CD4-positive, alpha-beta T cell treated with Interferon gamma for 1 hour (primary cell): ENCODE results near the gene RSPO1.
"Not testable (repeated sequence)": the region's sequence is repeated elsewhere in the genome, so short reads cannot be mapped to it uniquely, and the experiment has no call there.

Experiments used
- DNase-seq: peaks from one replicate; pipeline ENCODE4 v3.0.0-alpha.2; 2020

RSPO1 gene, protein sequence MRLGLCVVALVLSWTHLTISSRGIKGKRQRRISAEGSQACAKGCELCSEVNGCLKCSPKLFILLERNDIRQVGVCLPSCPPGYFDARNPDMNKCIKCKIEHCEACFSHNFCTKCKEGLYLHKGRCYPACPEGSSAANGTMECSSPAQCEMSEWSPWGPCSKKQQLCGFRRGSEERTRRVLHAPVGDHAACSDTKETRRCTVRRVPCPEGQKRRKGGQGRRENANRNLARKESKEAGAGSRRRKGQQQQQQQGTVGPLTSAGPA

DNA sequence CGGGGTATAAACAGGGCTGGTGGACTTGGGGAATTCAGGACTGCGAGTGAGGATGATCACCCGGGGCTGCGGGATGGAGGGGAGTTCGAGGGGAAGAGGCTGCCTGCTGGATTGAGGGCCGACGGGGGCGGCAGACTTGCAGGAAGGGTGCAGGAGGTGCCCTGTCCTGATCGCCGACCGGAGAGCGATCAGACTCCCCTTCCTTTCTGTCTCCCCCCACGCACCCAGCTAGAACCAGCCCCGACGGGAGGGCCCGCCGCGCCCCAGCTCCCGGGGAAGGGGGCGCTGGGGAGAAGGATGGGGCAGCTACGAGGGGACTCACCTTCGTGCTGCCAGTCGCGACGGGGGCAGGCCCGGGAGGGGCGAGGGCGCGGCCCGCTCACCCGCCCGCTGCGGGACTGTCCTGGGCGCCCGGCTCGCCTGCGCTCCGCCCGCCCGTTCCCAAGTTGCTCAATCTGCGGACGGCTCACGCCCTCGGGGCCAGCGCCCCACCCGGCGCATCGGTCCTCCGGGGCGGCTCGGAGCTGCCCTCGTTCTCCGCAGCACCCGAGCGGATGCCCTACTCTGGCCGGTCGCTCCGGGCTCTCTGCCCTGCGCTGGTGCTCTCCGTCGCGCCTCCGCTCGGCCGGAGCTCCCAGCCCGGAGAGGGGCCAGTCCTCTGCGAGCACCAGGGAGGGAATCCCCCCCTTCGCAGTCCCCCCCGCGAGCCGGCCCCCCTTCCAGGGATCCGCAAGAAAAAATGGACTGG lies at the start of gene RSPO1:
Gene RSPO1, minus strand, starts transcription at position 649 of the 748 bp plus-strand sequence. CDS start 5,231 bp downstream, outside the sequence.
- no peak for DNase-seq

DNA sequence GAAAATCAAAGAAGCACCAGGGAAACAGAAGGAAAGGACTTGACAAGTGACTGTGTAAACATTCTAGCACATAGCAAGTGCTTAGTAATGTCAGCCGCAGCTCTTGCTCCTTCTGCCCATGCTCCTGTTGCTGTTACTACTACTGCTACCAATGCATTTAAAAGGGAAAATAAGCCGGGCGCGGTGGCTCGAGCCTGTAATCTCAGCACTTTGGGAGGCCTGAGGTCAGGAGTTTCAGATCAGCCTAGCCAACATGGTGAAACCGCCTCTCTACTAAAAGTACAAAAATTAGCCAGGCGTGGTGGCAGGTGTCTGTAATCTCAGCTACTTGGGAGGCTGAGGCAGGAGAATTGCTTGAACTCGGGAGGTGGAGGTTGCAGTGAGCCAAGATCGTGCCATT lies 49.5 kb upstream of the RSPO1 start:
- not testable (repeated sequence) for DNase-seq

DNA sequence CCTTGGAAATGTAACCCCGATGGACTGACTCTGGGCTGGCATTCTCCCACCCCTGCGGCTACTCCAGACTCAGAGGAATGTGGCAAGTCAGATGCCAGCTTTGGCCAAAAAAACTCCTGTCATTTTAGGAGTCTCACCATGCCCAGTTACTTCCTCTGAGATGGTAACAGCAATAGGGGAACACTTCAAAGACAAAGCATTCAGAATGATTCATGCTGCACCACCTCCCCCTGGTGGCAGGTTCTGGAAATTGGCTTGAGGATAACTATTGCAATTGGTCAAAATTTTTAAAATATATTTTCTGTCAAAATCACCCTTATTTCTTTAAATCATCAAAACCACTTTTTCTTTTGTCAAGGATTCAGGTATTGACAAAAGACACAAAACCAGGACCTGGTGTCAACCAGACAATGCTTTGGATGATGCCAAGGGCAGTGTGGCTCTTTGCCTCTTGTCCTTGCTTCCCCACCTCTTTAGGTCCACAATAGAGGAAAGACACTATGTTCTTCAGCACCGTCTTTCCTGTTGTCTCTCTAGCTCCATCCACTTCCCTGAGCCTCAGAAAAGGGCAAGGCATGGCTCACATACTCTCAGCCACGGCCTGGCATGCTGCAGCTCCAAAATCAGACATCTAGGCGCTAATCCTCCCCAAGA lies 47.8 kb upstream of the RSPO1 start:
- peak; percentile 63 for DNase-seq

DNA sequence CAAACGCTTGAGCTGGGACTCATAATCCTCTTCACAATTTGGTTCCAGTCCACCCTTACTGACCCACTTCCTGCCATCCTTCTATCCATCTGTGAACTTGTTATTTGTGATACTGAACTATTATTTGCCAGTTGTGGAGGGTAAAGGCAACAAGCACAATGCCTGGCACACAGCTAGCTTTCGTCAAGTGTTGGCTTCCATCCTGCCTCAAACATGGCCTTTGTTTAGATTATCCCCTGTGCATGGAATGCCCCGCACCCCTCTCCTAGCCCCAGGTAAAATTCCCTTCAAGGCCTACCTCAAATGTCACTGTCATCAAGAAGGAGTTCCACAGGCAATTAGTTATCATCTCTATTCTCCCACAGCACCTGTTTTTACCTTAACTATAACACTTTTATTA lies 46.2 kb upstream of the RSPO1 start:
- no peak for DNase-seq

DNA sequence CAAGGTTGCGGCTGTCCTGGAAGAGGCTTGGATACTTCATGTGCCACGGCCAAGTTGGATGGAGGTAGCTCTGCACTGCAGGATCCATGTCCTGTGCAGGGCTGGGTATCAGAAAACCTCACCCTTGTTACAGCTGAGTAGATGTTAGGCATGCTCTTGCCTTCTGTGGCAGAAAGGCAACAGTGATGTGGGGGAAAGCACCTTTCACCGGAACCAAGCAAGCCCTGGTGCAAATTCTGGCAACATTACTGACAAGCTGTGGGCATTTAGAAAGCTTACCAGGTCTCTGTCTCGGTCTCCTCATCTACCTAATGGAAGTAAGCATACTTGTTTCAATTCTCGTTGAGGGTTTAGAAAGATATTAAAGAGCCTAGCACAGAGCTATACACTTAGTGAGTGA lies 43.1 kb upstream of the RSPO1 start:
- DNase-seq = no peak

DNA sequence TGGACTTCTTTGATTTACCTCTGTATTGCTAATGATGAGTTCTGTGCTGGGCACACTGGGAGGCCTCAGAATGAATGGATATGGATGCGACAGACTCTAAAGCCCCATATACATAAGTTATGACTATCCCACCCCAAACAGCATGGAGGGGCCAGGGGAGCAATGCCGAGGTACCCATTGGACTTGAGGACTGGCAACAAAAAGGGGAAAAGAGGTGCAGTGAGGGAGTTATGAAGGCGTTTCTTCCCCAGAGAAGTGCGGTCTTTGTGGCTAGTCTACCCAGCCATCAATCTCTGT lies 42.4 kb upstream of the RSPO1 start:
- no peak for DNase-seq

DNA sequence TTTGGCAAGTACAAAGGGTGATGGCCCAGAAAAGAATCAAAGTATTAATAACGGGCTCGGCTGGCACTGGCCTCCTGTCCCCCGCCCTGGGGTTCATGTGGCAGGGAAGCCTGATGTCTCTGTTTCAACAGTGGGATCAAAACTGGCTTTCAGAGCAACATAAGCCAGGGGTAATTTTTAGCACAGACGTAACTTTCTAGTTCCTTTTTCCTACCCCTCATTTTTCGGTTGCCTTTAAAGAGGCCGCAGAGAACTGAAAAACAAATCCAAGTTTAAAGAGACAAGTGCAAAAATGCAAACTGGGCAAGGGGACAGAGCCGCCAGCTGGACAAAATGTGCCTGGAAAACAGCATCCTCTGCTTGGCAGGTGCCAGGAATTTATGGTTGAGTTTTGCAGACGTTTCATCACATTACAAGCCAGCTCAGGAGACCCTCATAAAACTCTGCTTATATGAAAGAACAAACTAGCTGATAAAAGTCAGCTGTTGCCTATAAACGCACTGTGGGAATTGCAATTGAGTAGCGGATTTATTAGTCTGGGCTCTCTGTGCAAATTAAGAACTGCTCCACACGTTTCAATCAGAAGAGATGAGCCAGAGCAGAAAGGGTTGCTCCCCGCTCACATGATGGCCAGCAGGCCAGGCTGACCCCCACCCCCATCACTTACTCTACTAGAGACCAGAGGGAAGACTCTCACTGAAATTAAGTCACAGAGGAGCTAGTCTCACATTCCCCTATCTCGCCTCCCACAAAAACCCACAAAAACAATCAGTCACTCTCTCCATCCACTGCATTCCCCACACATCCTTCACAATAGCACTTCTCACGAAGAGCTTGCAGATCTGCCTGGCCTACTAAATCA lies 41.8 kb upstream of the RSPO1 start:
- no peak for DNase-seq

DNA sequence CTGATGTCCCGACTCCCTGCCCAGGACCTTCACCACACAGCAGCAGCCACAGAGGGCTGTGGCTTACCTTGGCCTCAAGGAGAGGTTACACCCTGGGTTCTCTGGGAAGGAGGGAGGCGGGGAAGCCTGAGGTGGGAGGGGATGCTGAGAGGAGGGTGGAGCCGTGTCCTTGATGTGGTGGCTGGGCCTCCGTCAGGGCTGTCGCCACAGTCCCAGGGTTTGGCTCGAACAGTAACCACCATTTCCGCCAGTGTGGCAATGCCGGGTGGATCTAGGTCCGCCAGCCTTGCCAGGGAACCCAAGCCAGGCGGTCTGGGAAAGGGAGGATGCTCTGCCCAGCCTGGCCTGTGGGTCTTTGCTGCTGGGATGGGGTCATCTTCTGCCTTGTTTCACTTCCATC lies 39.2 kb upstream of the RSPO1 start:
- peak; percentile 37 for DNase-seq

DNA sequence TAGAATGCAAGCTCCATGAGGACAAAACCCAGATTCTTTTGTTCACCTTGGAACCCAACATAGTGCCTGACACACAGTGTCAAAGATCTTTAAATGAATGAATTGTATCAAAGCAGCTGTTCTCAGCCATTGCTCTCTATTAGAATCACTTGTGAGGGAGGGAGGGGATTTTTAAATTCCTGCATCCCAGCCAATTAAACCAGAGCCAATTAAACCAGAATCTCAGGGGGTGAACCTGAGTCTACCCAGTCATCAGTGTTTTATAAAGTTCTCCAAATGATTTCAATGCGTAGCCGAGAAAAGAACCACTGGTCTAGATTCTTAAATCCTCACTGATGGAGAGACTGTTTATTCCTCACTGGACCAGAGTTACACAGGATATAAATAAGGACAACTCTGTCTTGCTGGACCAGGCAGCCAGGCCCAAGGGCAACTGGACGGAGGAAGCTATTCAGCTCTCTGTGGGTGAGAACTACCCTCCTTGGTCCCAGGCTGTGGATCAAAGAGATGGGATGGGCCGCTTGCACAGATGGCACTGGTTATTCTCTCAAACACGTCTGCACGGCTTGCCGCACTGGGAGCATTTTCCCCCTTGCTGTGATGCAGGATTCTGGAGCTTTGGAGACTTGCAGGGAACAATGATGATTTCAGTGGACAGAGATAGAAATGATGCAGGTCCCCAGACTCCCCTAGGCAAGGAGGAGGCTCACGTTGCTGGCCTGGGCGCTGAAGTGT lies 37.6 kb upstream of the RSPO1 start:
- no peak for DNase-seq

DNA sequence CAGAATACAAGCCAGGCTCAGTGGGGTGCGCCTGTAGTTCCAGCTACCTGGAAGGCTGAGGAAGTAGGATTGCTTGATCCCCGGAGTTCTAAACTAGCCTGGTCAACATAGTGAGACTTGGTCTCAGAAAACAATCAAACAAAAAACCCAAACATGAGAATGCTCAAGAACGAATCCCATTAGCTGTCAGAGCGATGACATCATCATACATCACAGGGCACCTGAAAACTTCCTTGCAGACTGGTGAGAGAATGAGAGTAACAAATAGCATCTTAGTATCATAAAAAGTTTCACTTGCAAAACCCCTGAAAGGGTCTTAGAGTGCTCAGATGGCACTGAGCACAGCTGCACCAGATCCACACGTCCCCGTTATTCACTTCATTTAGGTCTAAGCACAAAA lies 36.6 kb upstream of the RSPO1 start:
- no peak for DNase-seq

DNA sequence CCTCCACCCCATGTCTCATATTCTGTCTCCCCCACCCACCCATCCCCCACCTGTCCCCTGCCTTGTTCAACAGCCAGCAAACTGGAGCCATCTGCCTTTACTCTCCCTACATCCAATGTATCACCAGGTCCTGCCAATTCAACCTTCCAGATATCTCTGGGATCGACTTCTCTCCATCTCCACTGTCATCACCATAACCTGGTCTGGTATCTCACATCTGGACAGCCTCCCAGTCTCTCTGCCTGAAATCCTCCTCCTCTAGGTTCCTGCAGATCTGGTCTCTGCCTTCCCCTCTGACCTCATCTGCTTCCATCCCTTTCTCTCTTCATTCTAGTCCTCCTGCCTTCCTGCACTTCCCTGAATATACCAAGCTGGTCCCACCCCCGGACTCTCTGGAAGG lies 35.4 kb upstream of the RSPO1 start:
- no peak for DNase-seq

DNA sequence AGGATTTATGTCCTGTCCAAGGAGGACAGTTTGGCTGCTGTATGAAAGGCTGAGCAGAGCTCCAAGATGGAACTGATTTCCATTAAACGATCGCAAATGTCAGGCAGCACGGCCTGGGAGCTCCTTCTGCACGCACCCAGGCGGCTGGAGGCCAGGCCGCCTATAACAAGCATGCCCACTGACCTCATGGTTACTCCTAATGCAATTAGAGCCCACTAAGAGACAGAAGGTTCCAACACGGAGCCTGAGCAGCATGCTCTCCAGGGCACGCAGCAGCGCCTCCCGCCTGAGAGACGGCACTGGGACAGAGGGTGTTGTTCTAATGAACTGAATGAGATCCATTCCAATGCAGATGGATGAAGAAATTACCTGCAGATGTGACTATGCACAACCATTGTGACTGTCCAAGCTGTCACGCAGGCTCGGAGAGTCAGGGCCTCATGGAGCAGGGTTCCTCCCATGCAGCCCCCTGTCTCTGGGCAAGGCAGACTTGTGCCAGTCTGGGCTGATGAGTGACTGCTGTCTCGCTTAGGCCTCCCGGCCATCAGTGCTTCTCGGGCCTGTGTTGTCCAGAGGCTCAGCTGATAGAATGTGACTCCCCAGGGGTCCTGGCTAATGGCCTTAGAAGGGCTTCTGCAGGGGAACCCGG lies 32.5 kb upstream of the RSPO1 start:
- DNase-seq = no peak

DNA sequence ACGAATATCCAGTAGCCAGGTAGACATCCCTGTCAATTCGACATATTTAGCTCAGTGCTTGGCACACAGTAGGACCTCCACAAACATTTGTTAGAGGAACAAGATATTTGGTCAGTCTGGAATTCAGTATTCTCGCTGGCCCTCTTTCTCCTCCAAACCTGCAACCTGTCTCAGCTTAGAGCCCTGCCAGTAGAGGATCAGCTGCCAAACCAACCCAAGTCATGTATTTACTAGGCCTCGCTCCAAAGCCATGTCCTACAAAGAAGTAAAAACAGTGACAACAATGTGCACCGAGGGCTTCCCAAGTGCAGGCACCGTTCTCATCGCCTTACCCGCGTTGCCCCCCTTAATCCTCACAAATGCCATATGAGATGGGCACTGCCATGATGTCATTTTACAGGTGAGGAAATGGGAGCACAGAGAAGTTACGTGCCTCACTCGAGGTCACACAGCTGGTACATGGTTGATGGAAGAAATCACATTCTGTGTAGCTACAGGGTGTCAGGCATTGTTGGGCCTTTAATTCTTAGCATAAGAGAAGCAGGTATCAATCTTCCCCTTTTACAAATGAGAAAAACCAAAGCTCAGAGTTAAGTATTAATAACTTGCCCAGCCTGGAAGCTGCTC lies 31.7 kb upstream of the RSPO1 start:
- no peak for DNase-seq

DNA sequence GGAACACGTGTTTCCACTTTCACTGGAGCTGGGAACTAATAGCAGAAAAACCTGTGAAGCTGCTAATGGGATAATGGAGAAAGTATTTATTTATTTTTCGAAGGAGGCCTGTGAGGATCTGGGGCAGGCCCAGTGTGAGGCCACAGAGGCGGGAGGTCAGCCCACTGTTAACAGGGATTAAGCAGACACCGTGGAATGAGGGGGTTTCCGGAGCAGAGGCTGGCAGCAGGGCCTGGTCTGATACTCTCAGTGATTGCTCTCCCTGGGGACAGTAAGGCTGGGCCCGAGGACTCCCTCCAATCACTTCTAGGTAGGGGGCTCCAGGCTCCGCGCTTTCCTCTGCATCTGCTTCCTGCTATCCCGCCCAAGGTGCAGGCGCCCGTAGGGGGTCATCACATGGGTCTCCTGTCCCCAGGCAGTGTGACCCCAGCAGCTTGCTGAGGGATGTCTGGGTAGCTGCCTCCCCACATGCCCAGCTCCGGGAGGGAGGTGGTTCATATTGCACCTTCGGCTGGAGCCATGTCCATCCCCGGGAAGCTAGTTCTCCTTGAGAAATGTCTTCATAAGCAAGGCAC lies 28.8 kb upstream of the RSPO1 start:
- no peak for DNase-seq

DNA sequence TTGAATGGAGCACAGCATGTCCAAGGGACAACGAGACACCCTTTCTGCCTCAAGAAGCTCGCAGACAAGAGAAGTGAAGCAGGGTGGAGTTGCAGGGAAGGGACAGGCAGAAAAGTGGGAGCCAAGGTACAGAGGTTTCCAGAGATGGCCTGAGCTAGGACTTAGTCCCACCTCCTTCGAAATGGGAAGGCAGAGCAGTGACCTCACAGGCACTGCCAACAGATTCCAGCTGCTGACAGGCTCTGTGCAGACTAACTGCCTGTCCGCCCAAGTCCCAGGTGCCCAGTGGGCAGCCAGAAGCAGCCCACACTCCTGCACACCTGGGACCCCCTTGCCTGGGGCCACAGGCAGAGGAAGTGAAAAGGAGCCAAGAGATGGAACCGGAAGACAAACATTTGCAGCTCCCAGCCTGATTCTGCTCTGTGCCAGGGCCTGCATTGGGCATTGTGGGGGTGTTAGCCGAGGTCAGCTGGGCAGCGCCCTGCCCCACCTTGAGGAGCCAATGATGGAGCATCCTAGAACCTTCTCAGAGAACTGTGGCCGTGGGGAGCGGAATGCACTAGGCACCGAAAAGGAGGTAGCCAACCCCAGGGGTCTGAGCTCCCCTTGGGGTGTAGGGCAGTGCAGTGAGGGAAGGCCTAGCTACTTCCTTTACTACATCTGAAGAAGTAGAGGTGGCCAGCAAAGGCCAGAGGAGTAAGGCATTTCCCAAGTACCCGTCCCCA lies 27.5 kb upstream of the RSPO1 start:
- no peak for DNase-seq

DNA sequence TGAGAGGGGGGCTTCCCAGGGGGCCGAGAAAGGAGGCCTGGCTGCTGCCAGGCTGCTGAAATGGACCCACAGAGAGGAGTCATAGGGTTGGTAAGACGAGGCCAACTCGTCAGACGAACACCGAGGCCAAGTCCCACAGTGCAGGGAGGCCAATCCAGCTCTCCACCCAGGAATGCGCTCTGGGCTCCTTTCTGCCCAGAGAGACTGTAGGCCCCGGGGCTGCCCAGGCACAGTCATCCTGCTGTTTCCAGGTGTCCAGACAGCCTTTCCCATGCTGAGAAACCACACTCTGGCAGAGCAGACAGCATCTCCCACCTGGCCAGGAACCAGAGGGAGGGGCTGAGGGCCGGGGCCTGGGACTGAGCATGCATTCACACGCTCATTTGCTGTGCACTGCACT lies 26.7 kb upstream of the RSPO1 start:
- DNase-seq = no peak

DNA sequence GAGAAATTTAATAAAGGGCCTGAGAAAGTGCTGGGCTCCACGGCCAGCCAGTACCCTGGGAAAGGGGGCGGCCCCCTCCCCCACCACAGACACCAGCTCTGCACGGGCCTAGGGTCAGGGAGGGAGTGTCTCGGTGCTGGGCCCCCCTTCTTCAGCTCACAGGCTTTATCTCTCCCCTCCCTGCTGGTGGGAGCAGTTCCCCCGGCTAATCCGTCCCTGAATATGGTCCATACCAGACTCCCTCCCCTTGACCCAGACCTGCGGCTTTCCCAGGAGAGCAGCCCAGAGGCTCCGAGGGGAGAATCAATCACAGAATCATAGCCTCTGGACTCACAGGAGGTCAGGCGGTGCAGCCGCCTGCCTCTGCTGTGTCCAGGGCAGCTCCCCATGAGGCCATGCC lies 26.0 kb upstream of the RSPO1 start:
- DNase-seq = no peak

DNA sequence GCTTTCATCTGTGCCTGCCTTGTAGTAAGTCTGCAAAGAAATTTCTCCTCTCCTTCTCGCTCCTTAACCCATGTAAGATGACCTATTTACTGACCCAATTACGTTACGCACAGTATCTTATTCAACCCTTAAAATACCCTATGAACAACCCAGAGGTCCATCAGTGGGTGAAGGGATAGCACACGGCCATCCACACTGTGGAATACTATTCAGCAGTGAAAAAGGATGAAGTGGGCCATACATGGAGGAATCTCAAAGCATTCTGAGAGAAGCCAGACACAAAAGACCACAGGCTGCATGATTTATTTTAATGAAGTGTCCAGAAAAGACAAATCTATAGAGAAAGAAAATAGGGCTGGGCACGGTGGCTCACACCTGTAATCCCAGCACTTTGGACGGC lies 23.8 kb upstream of the RSPO1 start:
- DNase-seq = no peak

DNA sequence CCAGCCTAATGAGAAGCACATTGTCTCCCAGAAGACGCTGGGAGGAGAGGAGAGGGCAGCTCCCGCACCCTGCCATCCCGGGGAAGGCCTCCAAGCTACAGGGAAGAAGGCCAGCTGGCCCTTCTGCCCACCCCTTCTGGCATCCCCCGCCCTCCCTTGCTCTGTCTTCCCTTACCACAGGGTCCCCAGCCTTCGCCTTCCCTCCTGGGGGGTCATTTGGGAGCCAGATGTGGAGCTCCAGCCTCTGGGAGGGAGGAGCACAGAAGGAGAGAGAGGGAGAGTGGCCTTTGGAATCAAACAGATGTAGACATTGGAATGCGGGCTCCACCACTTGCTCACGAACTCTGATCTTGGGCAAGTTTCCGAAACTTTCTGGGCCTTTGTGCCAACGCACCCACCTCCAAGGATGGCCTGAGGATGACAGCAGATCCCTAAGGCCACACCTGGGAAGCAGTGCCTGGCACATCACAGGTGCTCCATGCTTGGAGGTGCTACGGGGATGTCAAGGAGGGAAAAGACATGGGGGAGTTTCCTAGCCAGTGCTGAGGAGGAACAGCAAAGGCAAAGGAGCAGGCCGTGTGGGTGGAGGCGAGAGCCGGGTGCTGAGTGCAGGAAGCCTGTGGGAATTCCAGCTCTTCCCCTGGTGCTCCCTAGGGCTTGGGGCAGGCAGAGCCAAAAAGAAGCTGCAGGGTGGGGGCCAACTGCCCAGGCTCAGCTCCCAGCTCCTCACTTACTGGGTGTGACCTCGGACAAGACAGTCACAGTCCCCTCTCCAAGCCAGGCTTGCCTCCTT lies 23.1 kb upstream of the RSPO1 start:
- DNase-seq = no peak

DNA sequence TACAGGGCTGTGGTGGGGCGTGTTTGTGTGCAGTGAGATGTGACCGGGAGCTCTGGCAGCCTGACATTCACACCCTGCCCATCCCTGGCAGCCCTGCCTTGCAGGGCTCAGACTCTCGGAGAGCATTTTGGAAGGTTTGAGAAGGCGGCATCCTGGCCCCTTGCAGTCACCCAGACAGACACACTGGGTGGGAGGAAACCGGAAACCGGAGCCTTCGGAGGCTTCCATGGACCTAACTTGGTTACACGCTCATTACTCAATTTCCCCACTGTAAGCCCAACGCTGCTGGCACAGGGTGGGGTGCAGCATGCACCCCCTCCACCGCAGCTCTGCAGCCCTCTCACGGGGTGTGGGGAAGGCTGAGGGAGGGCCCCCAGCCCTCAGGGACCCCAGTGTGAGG lies 22.2 kb upstream of the RSPO1 start:
- no peak for DNase-seq
